Type B pancreatic cell (in vitro differentiated cells): ENCODE results near the gene RBBP8NL. TPM values are rescaled to one million over a fixed set of nuclear protein-coding genes. Genes with fewer than 3 reads are reported as not detected.

Experiments used
- DNase-seq: peaks from one replicate; pipeline ENCODE4 v3.0.0; 2021; ENCODE audit warnings: mixed read lengths; ENCODE audit not compliant: unreplicated experiment; ENCODE audit errors: extremely low spot score
- H3K27ac Mint-ChIP-seq: 2 replicates; pipeline ENCODE4 v1.8.0; 2021; ENCODE audit warnings: mild to moderate bottlenecking, mixed read lengths
- H3K27me3 Mint-ChIP-seq: 2 replicates; pipeline ENCODE4 v1.8.0; 2021; ENCODE audit warnings: mixed read lengths
- H3K36me3 Mint-ChIP-seq: 2 replicates; pipeline ENCODE4 v1.8.0; 2021; ENCODE audit warnings: mixed read lengths
- H3K4me1 Mint-ChIP-seq: one replicate; pipeline ENCODE4 v1.8.0; 2021; ENCODE audit warnings: mixed read lengths; ENCODE audit not compliant: unreplicated experiment
- H3K4me3 Mint-ChIP-seq: 2 replicates; pipeline ENCODE4 v1.8.0; 2021; ENCODE audit warnings: mild to moderate bottlenecking, mixed read lengths
- H3K9me3 Mint-ChIP-seq: 2 replicates; pipeline ENCODE4 v1.8.0; 2021; ENCODE audit warnings: mixed read lengths
- total RNA-seq: library from RNA; stranded (reverse); gene quantifications from 2 replicates; pipeline ENCODE4 v1.2.1, GENCODE V29; 2021; ENCODE audit warnings: low replicate concordance
- TF ChIP-seq, protein P1 (sequence below): fragments of 200-600 bp; sonication (generic); conservative IDR thresholded peaks from 2 replicates; pipeline ENCODE4 v1.5.0; 2021; ENCODE audit warnings: antibody characterized with exemption, mild to moderate bottlenecking

Gene RBBP8NL
- total RNA-seq, 1 donor from 2014 or later = 7.3 TPM

DNA sequence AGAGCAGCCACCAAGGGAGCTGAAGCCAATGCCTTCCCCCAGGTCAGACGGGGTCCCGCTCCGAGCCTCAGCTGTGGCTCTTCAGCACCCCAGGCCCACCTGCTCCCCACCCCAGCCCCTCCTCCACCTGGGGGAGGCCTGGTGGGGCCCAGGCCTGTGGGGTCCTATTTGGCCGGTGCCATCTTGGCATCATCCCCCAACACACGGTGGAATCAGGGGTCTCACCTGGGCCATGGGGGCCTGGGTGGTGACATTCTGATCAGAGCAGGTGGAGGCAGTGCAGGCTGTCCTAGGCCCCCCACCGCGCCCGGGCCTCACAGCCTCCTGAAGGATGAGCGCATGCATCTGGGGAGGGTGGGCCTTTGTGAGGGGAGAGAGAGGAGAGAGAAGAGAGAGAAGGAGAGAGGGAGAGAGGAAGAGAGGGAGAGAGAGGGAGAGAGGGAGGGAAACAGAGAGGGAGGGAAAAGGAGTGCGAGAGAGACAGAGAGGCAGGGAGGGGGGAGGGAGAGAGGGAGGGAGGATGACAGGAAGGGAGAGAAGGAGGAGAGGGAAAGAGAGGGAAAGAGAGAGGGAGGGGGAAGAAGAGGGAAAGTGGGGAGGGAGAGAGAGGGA lies 23.9 kb upstream of the RBBP8NL start:
- TF ChIP-seq, protein P1, sequence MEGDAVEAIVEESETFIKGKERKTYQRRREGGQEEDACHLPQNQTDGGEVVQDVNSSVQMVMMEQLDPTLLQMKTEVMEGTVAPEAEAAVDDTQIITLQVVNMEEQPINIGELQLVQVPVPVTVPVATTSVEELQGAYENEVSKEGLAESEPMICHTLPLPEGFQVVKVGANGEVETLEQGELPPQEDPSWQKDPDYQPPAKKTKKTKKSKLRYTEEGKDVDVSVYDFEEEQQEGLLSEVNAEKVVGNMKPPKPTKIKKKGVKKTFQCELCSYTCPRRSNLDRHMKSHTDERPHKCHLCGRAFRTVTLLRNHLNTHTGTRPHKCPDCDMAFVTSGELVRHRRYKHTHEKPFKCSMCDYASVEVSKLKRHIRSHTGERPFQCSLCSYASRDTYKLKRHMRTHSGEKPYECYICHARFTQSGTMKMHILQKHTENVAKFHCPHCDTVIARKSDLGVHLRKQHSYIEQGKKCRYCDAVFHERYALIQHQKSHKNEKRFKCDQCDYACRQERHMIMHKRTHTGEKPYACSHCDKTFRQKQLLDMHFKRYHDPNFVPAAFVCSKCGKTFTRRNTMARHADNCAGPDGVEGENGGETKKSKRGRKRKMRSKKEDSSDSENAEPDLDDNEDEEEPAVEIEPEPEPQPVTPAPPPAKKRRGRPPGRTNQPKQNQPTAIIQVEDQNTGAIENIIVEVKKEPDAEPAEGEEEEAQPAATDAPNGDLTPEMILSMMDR = no peak
- Mint-ChIP-seq H3K4me3 (no peak overlapping the region), H3K36me3 (no peaks in the 10 kb centered on the region), H3K27me3 (peaks cover 5% of the 10 kb centered on the region), H3K9me3 (no peaks in the 10 kb centered on the region), H3K4me1 (peaks cover 12% of the 10 kb centered on the region), H3K27ac (no peak overlapping the region)
- DNase-seq = no peak

DNA sequence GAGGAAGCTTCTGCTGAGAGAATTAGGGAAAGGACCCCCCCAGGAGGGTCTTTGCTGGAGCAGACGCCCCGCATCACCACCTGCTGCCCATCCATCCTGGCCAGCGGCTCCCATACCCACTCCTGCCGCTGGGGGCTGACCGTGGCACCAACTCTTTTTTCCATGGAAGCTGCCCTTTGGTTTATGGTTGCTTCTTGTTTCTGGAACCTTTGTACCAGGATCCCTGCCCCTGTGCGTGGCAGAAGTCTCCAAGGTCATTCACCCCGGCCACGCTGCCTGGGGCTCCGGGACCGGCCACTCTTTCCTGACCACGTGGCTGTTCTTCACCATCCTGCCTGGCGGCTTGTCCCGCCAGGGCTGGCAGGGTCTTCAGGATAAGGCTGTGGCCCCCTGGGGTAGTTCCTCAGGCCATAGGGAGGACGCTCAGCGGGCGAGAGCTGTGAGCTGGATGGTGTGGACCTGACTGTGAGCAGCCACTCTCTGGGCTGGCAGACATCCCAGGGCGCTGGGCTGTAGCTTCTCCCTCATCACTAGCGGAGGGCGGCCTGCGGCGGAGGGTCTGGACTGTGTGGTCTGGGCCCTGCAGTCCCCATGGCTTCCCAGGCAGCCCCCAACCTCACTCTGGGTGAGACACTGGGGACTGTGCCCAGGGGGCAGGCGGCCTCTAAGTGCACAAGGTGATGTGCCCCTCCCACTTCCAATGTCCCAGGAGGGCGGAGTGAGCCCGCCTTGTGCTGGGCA lies 22.8 kb upstream of the RBBP8NL start:
- Mint-ChIP-seq H3K36me3 (no peaks in the 10 kb centered on the region), H3K4me3 (no peak overlapping the region), H3K27me3 (peaks cover 3% of the 10 kb centered on the region), H3K27ac (no peak overlapping the region), H3K9me3 (no peaks in the 10 kb centered on the region), H3K4me1 (peaks cover 6% of the 10 kb centered on the region)
- TF ChIP-seq, protein P1 = peak; percentile 35
- DNase-seq = no peak

DNA sequence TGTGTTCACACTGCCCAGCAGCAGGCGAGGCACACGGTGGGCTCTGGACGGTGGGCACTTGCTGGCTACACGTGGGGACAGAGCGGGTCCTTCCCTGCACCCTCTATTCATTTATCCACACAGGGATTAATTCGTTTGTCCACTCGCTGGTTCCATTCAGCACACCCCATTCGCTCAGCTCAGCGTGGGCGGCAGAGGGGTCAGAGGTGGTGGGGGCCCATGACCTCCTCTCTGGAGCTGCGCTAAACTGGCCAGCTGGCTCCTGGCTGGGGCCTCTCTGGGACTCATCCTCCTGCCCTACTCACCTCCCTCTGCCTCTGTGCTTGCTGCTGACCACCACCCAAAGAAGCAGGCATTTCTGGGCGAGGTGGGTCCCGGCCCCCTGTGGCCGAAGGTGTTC lies 21.4 kb upstream of the RBBP8NL start:
- Mint-ChIP-seq H3K27ac (no peak overlapping the region), H3K4me1 (no peaks in the 10 kb centered on the region), H3K4me3 (no peak overlapping the region), H3K36me3 (no peaks in the 10 kb centered on the region), H3K27me3 (peaks cover 3% of the 10 kb centered on the region), H3K9me3 (no peaks in the 10 kb centered on the region)
- TF ChIP-seq, protein P1 = no peak
- no peak for DNase-seq

DNA sequence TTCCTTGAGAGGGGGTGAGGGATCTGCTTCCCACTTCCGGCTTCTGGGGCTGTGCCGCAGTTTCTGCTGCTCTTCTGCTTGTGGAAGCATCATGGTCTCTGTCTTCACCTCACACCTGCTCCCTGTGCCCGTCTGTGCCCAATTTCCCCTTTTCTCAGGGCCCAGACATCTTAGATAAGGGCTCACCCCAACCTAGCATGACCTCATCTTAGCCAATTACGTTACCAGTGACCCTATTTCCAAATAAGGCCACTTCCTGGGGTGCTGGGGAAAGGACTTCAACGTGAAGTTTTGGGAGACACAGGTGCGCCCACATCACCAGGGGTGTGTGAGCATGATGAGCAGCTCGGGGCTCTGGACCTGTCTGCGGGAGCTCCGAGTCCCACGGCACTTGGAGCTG lies 20.7 kb upstream of the RBBP8NL start:
- Mint-ChIP-seq H3K9me3 (no peaks in the 10 kb centered on the region), H3K36me3 (no peaks in the 10 kb centered on the region), H3K4me1 (no peaks in the 10 kb centered on the region), H3K27me3 (peaks cover 3% of the 10 kb centered on the region), H3K27ac (no peak overlapping the region), H3K4me3 (no peak overlapping the region)
- TF ChIP-seq, protein P1 = no peak
- no peak for DNase-seq

DNA sequence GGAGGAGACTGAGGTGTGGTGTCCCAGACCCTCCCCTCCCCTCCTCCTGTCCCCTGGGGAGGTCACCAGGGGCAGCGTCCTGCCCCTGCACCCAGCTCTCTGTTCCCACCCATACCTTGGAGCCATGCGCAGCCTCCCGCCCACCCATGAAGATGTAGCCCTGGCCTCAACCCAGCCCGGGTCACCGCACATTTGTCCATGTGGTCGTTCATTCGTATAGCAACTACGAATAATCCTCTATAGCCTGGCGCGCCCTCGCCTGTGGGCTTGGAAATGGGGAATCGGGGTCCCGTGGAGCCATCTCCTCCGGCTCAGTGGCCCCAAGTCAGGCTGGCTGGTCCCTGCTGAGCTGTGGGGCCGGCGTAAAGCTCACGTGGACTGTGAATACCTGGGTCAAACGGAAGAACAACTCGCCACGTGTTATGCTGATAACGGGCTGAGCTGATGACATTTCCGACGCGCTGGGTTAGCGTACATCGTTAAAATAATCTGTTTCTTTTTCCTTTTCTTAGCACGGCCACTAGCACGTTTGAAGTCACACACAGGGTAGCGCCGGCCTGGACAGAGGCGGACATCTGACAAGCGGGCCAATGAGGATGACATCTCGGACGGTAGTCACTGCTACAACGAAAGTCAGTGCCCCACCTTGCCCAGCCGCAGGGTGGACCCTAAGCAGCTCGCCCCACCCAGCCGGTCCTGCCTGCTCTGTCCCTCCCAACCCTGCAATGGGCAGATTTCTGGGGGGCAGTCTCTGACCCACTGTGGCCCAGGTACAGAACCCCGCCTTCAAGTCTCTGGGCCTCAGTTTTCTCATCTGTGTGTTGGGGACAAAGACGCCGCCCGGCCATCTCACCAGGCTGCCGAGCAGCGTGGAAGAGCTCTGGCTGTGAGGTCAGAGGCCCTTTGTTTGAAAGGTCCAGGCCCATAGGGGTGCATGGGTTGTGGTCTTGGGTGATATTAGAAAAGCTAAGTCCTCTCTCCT lies 19.8 kb upstream of the RBBP8NL start:
- Mint-ChIP-seq H3K9me3 (no peaks in the 10 kb centered on the region), H3K4me3 (no peak overlapping the region), H3K27me3 (peaks cover 3% of the 10 kb centered on the region), H3K4me1 (no peaks in the 10 kb centered on the region), H3K27ac (peak overlapping the region; percentile 25), H3K36me3 (no peaks in the 10 kb centered on the region)
- TF ChIP-seq, protein P1 = no peak
- no peak for DNase-seq
